ENCODE measurements around the gene CYB5R3. TPM values are rescaled to one million over a fixed set of nuclear protein-coding genes. Genes with fewer than 3 reads are reported as not detected.

Gene CYB5R3
- polyA plus RNA-seq, 1 donor (not counting 4 experiments of a cell fraction or from before 2014, with no cell fraction given) = 102 TPM

GRCh38 chr22:42664976-42665831 is 16.0 kb upstream of the CYB5R3 start:
- H3K36me3 ChIP-seq (ENCODE audit: control insufficient read depth in 2 of 2, extremely low read depth in 1 of 2, insufficient read depth in 2 of 2, low read length in 2 of 2) = no peaks in the 10 kb centered on the region
- H3K9me1 ChIP-seq (ENCODE audit: control insufficient read depth, extremely low read depth, insufficient read depth, low read length) = no peaks in the 10 kb centered on the region
- H3K27ac ChIP-seq (ENCODE audit: control insufficient read depth, insufficient read depth, low read length) = no peak overlapping the region
- H3K4me1 ChIP-seq (ENCODE audit: control insufficient read depth, extremely low read depth, insufficient read depth, low read length) = peaks cover 6% of the 10 kb centered on the region
- H4K20me1 ChIP-seq (ENCODE audit: control insufficient read depth, extremely low read depth, insufficient read depth, low read length) = no peaks in the 10 kb centered on the region
- DNase-seq (ENCODE audit: low read depth, low spot score) (no peak), FAIRE-seq (no peak)
- no peak overlapping the region for H2AFZ ChIP-seq (ENCODE audit: control insufficient read depth, low read length)
- TF ChIP-seq CTCF (optimal IDR thresholded peaks at IDR 0.05 in 1 of 3, IDR thresholded peaks at IDR 0.05 in 1 of 3, conservative IDR thresholded peaks at IDR 0.05 in 1 of 3; ENCODE audit: extremely low read depth in 1 of 3, insufficient read depth in 2 of 3, low read length in 3 of 3) = no peak
- no peak for TF ChIP-seq EZH2 (IDR thresholded peaks at IDR 0.05; ENCODE audit: low read length)
- H3K4me2 ChIP-seq (ENCODE audit: control insufficient read depth, extremely low read depth, insufficient read depth, low read depth, low read length) = no peak overlapping the region
- dilution Hi-C loops (cut with MboI; ENCODE audit: extremely low pct_ligation_motif_present, low sequenced_read_pairs) = no loop called here
- H3K9ac ChIP-seq (ENCODE audit: control insufficient read depth, extremely low read depth, insufficient read depth, low read length) = no peak overlapping the region
- no peaks in the 10 kb centered on the region for H3K79me2 ChIP-seq (ENCODE audit: control insufficient read depth, insufficient read depth, low read length)
- H3K27me3 ChIP-seq (ENCODE audit: control insufficient read depth, extremely low read depth, insufficient read depth, low read length) = no peaks in the 10 kb centered on the region
- no peaks in the 10 kb centered on the region for H3K9me3 ChIP-seq (ENCODE audit: control insufficient read depth, low read depth, low read length)
- no peak overlapping the region for H3K4me3 ChIP-seq (ENCODE audit: control insufficient read depth in 2 of 3, extremely low read depth in 1 of 3, insufficient read depth in 2 of 3, low read depth in 1 of 3, low read length in 3 of 3)

DNA sequence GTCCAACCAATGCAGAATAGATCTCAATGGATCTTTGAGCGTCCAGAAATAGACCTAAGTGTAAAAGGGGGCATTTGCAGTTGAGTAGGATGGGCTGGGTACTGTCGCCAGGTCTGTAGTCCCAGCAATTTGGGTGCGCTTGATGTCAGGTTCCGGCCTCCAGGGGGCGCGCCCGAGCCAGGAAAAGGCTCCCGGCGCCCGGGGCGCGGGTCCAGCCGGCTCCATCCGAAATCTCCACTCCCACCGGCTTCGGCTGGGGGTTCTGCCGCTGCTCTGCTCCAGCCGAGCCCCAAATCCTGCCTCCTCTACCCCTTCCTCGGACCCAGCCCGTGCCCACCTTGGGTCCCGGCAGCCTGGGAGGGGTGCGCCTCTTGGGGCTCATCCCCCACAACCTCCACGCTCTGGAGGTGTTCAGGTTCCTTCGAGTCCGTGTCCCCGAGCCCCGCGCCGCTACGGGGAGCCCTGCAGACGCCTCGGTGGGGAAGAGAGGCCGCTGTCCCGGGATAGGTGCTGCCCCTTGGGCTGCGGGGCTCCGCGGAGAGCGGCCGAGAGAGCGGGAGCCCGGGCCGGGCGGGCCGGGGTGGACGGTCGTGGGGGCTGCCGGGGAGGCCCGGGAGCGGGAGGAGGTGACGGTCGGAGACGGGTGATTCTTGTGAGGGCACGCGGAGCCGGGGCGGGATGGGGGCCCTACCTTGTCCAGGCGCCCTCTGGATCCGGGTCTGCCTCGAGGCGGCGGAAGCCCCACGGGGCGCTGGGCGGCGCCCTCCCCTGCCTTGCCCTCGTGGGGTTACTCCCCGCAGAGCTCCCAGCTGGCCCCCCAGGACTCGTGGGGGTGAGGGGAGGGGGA is 13.0 kb upstream of the CYB5R3 start:
- no peak for TF ChIP-seq EZH2 (IDR thresholded peaks at IDR 0.05; ENCODE audit: low read length)
- peak; percentile 71 to 88 (median 80) for TF ChIP-seq CTCF (optimal IDR thresholded peaks at IDR 0.05 in 1 of 3, IDR thresholded peaks at IDR 0.05 in 1 of 3, conservative IDR thresholded peaks at IDR 0.05 in 1 of 3; ENCODE audit: extremely low read depth in 1 of 3, insufficient read depth in 2 of 3, low read length in 3 of 3)
- Histone ChIP-seq H3K4me3 (ENCODE audit: control insufficient read depth in 2 of 3, extremely low read depth in 1 of 3, insufficient read depth in 2 of 3, low read depth in 1 of 3, low read length in 3 of 3) (peak overlapping the region; percentile 44 to 71 (median 65)), H3K4me2 (ENCODE audit: control insufficient read depth, extremely low read depth, insufficient read depth, low read depth, low read length) (peak overlapping the region; percentile 82), H3K9me1 (ENCODE audit: control insufficient read depth, extremely low read depth, insufficient read depth, low read length) (no peaks in the 10 kb centered on the region), H3K4me1 (ENCODE audit: control insufficient read depth, extremely low read depth, insufficient read depth, low read length) (peaks cover 6% of the 10 kb centered on the region), H4K20me1 (ENCODE audit: control insufficient read depth, extremely low read depth, insufficient read depth, low read length) (no peaks in the 10 kb centered on the region), H3K9ac (ENCODE audit: control insufficient read depth, extremely low read depth, insufficient read depth, low read length) (peak overlapping the region; percentile 61), H3K36me3 (ENCODE audit: control insufficient read depth in 2 of 2, extremely low read depth in 1 of 2, insufficient read depth in 2 of 2, low read length in 2 of 2) (no peaks in the 10 kb centered on the region), H3K27me3 (ENCODE audit: control insufficient read depth, extremely low read depth, insufficient read depth, low read length) (no peaks in the 10 kb centered on the region), H3K9me3 (ENCODE audit: control insufficient read depth, low read depth, low read length) (no peaks in the 10 kb centered on the region), H2AFZ (ENCODE audit: control insufficient read depth, low read length) (peak overlapping the region; percentile 95), H3K27ac (ENCODE audit: control insufficient read depth, insufficient read depth, low read length) (no peak overlapping the region), H3K79me2 (ENCODE audit: control insufficient read depth, insufficient read depth, low read length) (no peaks in the 10 kb centered on the region)
- no peak for DNase-seq (ENCODE audit: low read depth, low spot score)
- dilution Hi-C loops (cut with MboI; ENCODE audit: extremely low pct_ligation_motif_present, low sequenced_read_pairs) = no loop called here
- FAIRE-seq = no peak

Data from keratinocyte (primary cell).